HG02870 (cell line): Measurements from ENCODE around the gene DENND2A.
"Not testable (repeated sequence)": the region's sequence is repeated elsewhere in the genome, so short reads cannot be mapped to it uniquely, and the experiment has no call there.

ENCODE experiments used
- ATAC-seq: cut with Tn5 transposase; IDR thresholded peaks from one replicate; pipeline ENCODE4 v1.9.1; 2021; ENCODE audit warnings: mild to moderate bottlenecking, moderate library complexity; ENCODE audit not compliant: unreplicated experiment

Gene DENND2A

GRCh38 chr7:140674356-140674800, 33.8 kb upstream of the DENND2A start:
- peak; percentile 28 for ATAC-seq

- no peak for ATAC-seq
Measured at GRCh38 chr7:140673774-140674155, 33.2 kb upstream of the DENND2A start.

DNA sequence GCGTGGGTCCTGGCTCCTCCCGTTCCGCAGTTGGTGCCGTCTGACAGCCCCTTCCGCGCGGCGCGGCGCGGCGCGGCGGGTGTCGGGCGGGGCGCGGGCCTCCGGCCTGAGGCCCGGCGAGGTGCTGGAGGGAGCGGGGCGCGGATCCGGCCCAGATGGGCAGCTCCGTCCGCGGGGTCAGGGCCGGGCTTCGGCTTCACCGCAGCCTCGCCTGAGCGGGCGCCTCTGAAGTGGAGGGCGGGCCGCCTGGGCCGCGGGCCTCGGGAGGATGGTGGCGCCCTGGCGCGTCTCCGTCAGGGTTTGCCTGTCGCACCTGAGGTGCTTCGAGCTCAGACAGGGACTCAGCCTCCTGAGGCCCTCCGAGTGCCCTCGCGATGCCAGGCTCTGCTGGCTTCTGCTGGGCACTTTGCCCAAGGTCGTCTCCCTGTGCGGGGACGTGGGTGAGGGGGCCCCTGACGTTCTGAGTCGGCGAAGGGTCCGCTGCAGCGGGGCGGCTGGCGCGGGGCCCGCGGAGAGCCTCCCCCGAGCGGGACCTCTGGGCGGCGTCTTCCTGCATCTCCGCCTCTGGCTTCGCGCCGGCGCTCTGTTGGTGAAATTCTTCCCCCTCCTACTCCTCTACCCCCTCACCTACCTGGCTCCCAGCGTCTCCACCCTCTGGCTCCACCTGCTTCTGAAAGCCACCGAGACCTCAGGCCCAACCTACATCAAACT, 32.6 kb upstream of the DENND2A start:
- peak; percentile 34 for ATAC-seq

DNA sequence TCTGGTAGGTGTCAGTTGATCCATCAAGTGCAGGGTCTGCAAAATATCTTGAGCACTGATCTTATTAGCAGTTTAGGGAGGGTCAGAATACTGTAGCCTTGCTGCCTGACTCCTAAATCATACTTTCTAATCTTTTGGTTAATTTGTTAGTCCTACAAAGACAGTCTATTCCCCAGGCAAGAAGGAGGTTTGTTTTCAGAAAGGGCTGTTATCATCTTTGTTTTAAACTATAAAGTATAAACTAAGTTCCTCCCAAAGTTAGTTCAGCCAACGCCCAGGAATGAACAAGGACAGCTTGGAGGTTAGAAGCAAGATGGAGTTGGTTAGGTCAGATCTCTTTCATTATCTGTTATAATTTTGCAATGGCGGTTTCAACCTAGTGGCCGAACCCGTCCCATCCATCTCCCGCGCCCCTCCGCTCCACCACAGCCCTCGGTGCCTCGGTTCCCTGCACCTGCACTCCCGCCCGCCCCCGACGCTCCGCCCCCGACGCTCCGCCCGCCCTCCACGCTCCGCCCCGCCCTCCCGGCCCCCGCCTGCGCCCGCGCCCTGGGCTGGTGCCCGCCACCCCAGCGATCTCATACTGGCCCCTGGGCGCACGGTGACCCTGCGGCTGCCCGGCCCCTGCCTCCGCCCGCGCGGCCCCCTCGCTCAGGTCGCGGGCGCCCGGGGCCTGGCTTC, 31.9 kb upstream of the DENND2A start, which contains the start of gene ADCK2:
Gene ADCK2 (plus strand): TSS at position 564 of the 681 bp plus-strand sequence. CDS start 386 bp downstream, outside the sequence.
- peak; percentile 38 for ATAC-seq

DNA sequence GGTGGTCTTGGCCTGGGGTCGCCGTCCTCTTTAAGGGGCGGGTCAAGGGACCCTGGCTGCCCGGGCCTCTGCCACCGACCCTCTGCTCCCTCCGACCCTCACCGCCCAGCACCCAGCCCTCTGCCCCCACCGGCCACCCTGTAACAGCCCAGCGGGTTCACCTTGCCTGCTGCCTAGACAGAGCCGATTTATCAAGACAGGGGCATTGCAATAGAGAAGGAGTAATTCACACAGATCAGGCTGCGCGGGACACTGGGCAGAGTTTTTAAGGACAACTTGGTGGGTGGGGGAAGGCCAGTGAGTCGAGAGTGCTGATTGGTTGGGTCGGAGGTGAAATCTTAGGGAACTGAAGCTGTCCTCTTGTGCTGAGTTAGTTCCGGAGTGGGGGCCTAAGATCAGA, 31.4 kb upstream of the DENND2A start:
- no peak for ATAC-seq

- no peak for ATAC-seq
Measured at GRCh38 chr7:140670343-140670935, 29.8 kb upstream of the DENND2A start.

DNA sequence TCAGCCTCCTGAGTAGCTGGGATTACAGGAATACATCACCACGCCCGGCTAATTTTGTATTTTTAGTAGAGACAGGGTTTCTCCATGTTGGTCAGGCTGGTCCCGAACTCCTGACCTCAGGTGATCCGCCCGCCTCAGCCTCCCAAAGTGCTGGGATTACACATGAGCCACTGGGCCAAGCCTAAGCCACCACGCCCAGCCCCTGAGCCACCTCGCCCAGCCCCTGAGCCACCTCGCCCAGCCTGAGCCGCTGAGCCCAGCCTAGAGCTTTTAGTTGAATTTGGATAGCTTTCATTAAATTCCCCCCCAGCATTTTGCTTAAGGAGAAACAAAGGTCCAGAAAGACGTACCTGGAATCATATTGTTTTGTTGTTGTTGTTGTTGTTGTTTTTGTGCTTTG, 29.2 kb upstream of the DENND2A start:
- ATAC-seq: not testable (repeated sequence)

DNA sequence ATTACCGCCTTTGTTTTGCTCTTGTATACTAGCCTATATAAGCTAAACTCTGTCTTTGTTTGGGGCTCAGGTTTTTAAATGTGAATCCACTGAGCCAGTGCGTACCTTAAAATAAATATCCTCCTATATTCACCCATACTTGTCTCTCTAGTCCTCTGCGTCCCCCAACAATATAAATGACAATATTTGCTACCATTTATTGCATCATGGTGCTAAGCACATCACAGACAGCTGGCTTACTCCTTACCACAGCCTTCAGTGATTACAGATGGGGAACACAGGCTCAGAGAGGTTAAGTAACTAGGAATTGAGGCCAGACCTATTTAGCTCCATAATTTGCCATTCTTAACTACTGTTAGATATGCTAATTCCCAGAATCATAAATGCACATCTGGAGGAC, 28.7 kb upstream of the DENND2A start:
- no peak for ATAC-seq

DNA sequence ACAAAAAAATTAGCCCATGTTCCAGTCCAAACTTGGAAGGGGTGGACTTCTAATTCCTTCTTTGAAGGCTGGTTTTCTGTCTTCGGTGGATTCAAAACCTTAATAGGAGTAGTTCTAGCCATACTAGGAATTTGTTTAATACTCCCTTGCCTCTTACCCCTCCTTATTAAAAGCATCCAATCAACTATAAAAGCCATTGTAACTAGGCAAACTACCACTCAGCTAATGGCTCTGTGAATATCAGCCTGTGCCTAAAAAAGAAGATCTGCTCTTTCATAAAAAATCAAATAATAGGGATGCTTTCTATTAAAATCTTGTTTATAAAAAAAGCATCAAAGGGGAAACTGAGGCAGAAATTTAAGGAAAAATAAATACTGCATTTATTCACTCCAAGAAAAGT, 28.0 kb upstream of the DENND2A start:
- no peak for ATAC-seq

DNA sequence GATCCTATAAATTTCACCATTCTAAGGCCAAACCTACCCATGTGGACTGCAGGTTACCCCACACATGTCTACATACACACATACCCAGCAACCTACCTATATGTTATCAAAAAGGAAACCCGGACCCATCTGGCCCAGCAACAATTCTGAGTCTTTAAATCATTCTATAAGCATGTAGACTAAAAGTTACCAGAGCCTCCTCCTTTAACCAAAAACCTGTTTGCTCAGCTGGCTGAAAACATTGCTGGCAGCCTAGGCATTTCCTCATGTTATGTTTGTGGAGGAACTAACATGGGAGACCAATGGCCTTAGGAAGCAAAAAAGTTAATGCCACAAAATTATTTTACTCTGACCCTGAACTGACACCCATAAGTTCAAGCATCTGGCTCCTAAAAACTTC, 26.9 kb upstream of the DENND2A start:
- no peak for ATAC-seq

DNA sequence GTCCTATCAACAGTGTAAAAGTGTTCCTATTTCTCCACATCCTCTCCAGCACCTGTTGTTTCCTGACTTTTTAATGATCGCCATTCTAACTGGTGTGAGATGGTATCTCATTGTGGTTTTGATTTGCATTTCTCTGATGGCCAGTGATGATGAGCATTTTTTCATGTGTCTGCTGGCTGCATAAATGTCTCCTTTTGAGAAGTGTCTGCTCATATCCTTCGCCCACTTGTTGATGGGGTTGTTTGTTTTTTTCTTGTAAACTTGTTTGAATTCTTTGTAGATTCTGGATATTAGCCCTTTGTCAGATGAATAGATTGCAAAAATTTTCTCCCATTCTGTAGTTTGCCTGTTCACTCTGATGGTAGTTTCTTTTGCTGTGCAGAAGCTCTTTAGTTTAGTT, 22.3 kb upstream of the DENND2A start:
- ATAC-seq: not testable (repeated sequence)

DNA sequence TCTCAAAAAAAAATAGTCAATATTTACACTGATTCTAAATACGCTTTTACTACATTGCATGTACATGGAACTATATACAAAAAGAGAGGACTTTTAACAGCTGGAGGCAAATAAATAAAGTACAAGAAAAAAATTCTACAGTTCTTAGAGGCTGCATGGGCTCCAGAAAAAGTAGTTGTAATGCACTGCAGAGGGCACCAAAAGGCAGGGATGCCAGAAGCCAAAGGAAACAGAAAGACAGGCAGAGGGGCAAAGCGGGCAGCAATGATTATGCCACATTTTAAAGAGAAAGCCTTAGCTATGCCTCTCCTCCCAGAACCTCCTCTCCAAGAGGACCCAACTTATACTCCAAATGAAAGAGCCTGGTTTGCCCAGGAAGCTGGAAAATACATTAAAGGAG, 20.5 kb upstream of the DENND2A start:
- ATAC-seq: no peak

DNA sequence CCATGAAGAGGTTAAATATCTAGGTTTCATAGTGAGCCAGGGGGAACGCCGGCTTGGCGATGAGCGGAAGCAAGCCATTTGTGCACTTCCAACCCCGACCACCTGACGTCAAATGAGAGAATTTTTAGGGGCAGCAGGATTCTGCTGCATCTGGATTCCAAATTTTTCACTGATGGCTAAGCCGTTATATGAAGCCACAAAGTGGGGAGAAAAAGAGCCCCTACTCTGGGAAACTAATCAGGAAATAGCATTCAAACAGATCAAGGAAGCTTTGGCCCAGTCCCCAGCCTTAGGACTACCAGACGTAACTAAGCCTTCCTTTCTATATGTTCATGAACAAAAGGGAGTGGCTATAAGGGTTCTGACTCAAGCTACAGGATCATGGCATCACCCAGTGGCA, 19.2 kb upstream of the DENND2A start:
- no peak for ATAC-seq

- no peak for ATAC-seq
Measured at GRCh38 chr7:140657891-140658290, 17.3 kb upstream of the DENND2A start.

GRCh38 chr7:140656548-140657515, 16.2 kb upstream of the DENND2A start:
- ATAC-seq: peak; percentile 97

- ATAC-seq: no peak
Measured at GRCh38 chr7:140655511-140656408, 15.1 kb upstream of the DENND2A start.

- ATAC-seq: no peak
Measured at GRCh38 chr7:140654661-140655060, 14.0 kb upstream of the DENND2A start.

- ATAC-seq: no peak
Measured at GRCh38 chr7:140654109-140654387, 13.4 kb upstream of the DENND2A start.

DNA sequence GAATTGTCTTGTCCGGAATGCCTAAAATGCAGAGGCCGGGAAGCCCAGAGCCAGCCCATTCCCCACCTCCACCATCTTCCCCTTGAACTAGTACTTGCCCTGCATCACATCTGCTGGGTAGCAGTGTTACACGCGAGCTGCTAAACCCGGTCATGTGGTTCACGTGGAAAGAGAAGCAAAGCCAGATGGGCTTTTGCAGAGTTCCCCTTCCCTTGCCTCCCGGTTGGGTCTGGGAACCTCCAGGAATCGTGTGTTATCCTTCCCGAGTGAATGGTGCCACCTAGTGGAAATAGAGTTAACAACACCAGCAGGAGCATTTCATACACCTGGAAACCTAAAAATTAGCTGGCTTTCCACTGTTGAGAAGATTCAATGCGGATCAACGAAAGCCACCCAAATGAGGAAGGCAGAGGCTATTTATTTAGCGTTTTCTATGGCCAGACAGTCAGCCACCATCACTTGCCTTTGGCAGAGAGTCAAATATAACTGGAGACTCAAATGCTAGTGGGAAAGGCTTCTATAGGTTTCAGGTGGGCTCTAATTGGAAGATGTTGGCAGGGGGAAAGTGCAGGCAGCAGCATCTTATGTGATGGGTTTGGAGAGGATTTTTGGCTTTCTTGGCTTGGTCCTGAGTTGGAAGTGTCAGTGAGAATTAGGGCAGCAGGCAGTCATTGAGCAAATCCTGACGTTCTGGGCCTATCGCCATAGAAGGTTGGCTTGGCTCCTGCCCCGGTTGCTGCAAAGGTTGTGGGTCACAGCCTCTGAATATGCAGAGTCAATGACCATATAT, 12.9 kb upstream of the DENND2A start:
- no peak for ATAC-seq
